Activated CD4-positive, alpha-beta memory T cell treated with anti-CD3 and anti-CD28 coated beads for 36 hours (primary cell): ENCODE measurements around the gene PRKCQ. TPM values are rescaled to one million over a fixed set of nuclear protein-coding genes. Genes with fewer than 3 reads are reported as not detected.

ENCODE experiments used
- CTCF ChIA-PET: fragments of 350-600 bp; sonication (Branson Sonifier 250); formaldehyde crosslinking; loops from one replicate; lab custom pipeline; 2021; ENCODE audit warnings: antibody characterized with exemption, inconsistent platforms; lab: Charles Lee
- POLR2A ChIA-PET: fragments of 350-600 bp; sonication (Branson Sonifier 250); formaldehyde crosslinking; loops from one replicate; lab custom pipeline; 2021; ENCODE audit warnings: antibody characterized with exemption; lab: Charles Lee
- DNase-seq: peaks from one replicate; pipeline ENCODE4 v3.0.0-alpha.2; 2020
- H3K27ac Mint-ChIP-seq: one replicate; pipeline ENCODE4 v1.8.0; 2021; ENCODE audit warnings: mixed read lengths
- H3K27me3 Mint-ChIP-seq: one replicate; pipeline ENCODE4 v1.8.0; 2021; ENCODE audit warnings: mixed read lengths
- H3K36me3 Mint-ChIP-seq: one replicate; pipeline ENCODE4 v1.8.0; 2021; ENCODE audit warnings: mixed read lengths
- H3K4me1 Mint-ChIP-seq: one replicate; pipeline ENCODE4 v1.8.0; 2021; ENCODE audit warnings: low read depth, mixed read lengths
- H3K4me3 Mint-ChIP-seq: one replicate; pipeline ENCODE4 v1.8.0; 2021; ENCODE audit warnings: mild to moderate bottlenecking, mixed read lengths
- H3K9me3 Mint-ChIP-seq: one replicate; pipeline ENCODE4 v1.8.0; 2021; ENCODE audit warnings: mixed read lengths
- intact Hi-C: fragments of 100-400 bp; cut with micrococcal nuclease; formaldehyde crosslinking; loops from one replicate; pipeline ENCODE4 v1.15.1; 2023
- total RNA-seq, 2 experiments: library from RNA; stranded (reverse); gene quantifications; one replicate each; pipeline ENCODE4 v1.2.3, GENCODE V29; 2021

The PRKCQ gene
- total RNA-seq, 2 experiments from 2014 or later = 44.3 to 45.2 TPM

- peaks cover 45% of the 10 kb centered on the region for H3K36me3 Mint-ChIP-seq
- ChIA-PET CTCF (interaction anchor here (1.0 to 2.3 kb wide), 8 partner anchors 8 to 153 kb away, joined by 3 to 8 read pairs (median 4); partner anchors contain the start of gene PRKCQ), POLR2A (interaction anchor here (0.7 to 3.0 kb wide), 8 partner anchors 13 to 172 kb away, joined by 3 to 15 read pairs (median 7); no protein-coding TSS in a partner anchor)
- H3K4me1 Mint-ChIP-seq = peaks cover 20% of the 10 kb centered on the region
- intact Hi-C loops = loop anchor here (2.0 to 10.0 kb wide), 3 partner anchors 18 to 440 kb away; no protein-coding TSS in a partner anchor
- no peak overlapping the region for H3K4me3 Mint-ChIP-seq
- DNase-seq = no peak
- H3K9me3 Mint-ChIP-seq = no peaks in the 10 kb centered on the region
- H3K27me3 Mint-ChIP-seq = no peaks in the 10 kb centered on the region
- H3K27ac Mint-ChIP-seq = no peak overlapping the region
Observed at GRCh38 chr10:6494442-6494819, 85.6 kb downstream of the PRKCQ start.

GRCh38 chr10:6493521-6494441 is 86.3 kb downstream of the PRKCQ start:
- CTCF ChIA-PET = interaction anchor here (0.8 to 2.3 kb wide), 10 partner anchors 9 to 173 kb away, joined by 3 to 8 read pairs (median 4); partner anchors contain the start of gene PRKCQ
- H3K36me3 Mint-ChIP-seq = peaks cover 44% of the 10 kb centered on the region
- H3K27ac Mint-ChIP-seq = no peak overlapping the region
- no peak for DNase-seq
- POLR2A ChIA-PET = interaction anchor here (0.7 to 3.0 kb wide), 10 partner anchors 13 to 172 kb away, joined by 3 to 15 read pairs (median 6); partner anchors contain the start of gene PRKCQ
- intact Hi-C loops = loop anchor here (1.0 to 10.0 kb wide), 7 partner anchors 13 to 439 kb away; no protein-coding TSS in a partner anchor
- H3K9me3 Mint-ChIP-seq = no peaks in the 10 kb centered on the region
- no peak overlapping the region for H3K4me3 Mint-ChIP-seq
- H3K27me3 Mint-ChIP-seq = no peaks in the 10 kb centered on the region
- peaks cover 14% of the 10 kb centered on the region for H3K4me1 Mint-ChIP-seq

- Mint-ChIP-seq H3K27ac (no peak overlapping the region), H3K36me3 (peaks cover 39% of the 10 kb centered on the region), H3K9me3 (no peaks in the 10 kb centered on the region), H3K4me3 (peak overlapping the region; percentile 33), H3K27me3 (no peaks in the 10 kb centered on the region), H3K4me1 (peaks cover 6% of the 10 kb centered on the region)
- ChIA-PET POLR2A (interaction anchor here (1.0 to 3.0 kb wide), 3 partner anchors 19 to 70 kb away, joined by 3 to 15 read pairs (median 8); no protein-coding TSS in a partner anchor), CTCF (interaction anchor here (0.8 to 2.3 kb wide), 7 partner anchors 15 to 173 kb away, joined by 3 to 8 read pairs (median 6); partner anchors contain the start of gene PRKCQ)
- intact Hi-C loops = loop anchor here (1.0 to 10.0 kb wide), 5 partner anchors 14 to 438 kb away; no protein-coding TSS in a partner anchor
- DNase-seq = no peak
Observed at GRCh38 chr10:6492896-6493295, 87.2 kb downstream of the PRKCQ start.

- Mint-ChIP-seq H3K27me3 (no peaks in the 10 kb centered on the region), H3K4me3 (peak overlapping the region; percentile 70), H3K9me3 (no peaks in the 10 kb centered on the region), H3K36me3 (peaks cover 41% of the 10 kb centered on the region), H3K4me1 (peaks cover 5% of the 10 kb centered on the region), H3K27ac (no peak overlapping the region)
- ChIA-PET CTCF (interaction anchor here (0.7 kb wide), 2 partner anchors 71 to 177 kb away, joined by 3 read pairs; no protein-coding TSS in a partner anchor), POLR2A (interaction anchor here (1.2 kb wide), 1 partner anchor 19 kb away, joined by 3 read pairs; no protein-coding TSS in a partner anchor)
- DNase-seq = peak; percentile 47
- intact Hi-C loops = loop anchor here (2.0 to 10.0 kb wide), 2 partner anchors 15 to 437 kb away; no protein-coding TSS in a partner anchor
Observed at GRCh38 chr10:6491841-6492609, 88.1 kb downstream of the PRKCQ start.

- Mint-ChIP-seq H3K4me3 (no peak overlapping the region), H3K36me3 (peaks cover 55% of the 10 kb centered on the region), H3K9me3 (no peaks in the 10 kb centered on the region), H3K4me1 (peaks cover 12% of the 10 kb centered on the region), H3K27ac (no peak overlapping the region), H3K27me3 (no peaks in the 10 kb centered on the region)
- DNase-seq = no peak
- POLR2A ChIA-PET = no interaction called here
- intact Hi-C loops = loop anchor here (10.0 kb wide), 1 partner anchor 436 kb away; no protein-coding TSS in a partner anchor
- CTCF ChIA-PET = interaction anchor here (1.2 kb wide), 1 partner anchor 177 kb away, joined by 3 read pairs; no protein-coding TSS in a partner anchor
Observed at GRCh38 chr10:6490614-6491013, 89.5 kb downstream of the PRKCQ start.

- intact Hi-C loops = no loop called here
- POLR2A ChIA-PET = interaction anchor here (0.6 kb wide), 2 partner anchors 24 to 43 kb away, joined by 3 to 4 read pairs; no protein-coding TSS in a partner anchor
- no peaks in the 10 kb centered on the region for H3K27me3 Mint-ChIP-seq
- no peak overlapping the region for H3K27ac Mint-ChIP-seq
- peaks cover 80% of the 10 kb centered on the region for H3K36me3 Mint-ChIP-seq
- H3K4me3 Mint-ChIP-seq = no peak overlapping the region
- no peak for DNase-seq
- H3K4me1 Mint-ChIP-seq = peaks cover 37% of the 10 kb centered on the region
- no peaks in the 10 kb centered on the region for H3K9me3 Mint-ChIP-seq
- CTCF ChIA-PET = interaction anchor here (0.7 kb wide), 1 partner anchor 55 kb away, joined by 3 read pairs; no protein-coding TSS in a partner anchor
Observed at GRCh38 chr10:6487920-6488319, 92.2 kb downstream of the PRKCQ start.

- H3K9me3 Mint-ChIP-seq = no peaks in the 10 kb centered on the region
- CTCF ChIA-PET = interaction anchor here (1.4 kb wide), 1 partner anchor 80 kb away, joined by 4 read pairs; no protein-coding TSS in a partner anchor
- H3K4me3 Mint-ChIP-seq = no peak overlapping the region
- no peak for DNase-seq
- no peaks in the 10 kb centered on the region for H3K27me3 Mint-ChIP-seq
- H3K36me3 Mint-ChIP-seq = peaks cover 83% of the 10 kb centered on the region
- intact Hi-C loops = no loop called here
- peaks cover 45% of the 10 kb centered on the region for H3K4me1 Mint-ChIP-seq
- peak overlapping the region; percentile 69 for H3K27ac Mint-ChIP-seq
- POLR2A ChIA-PET = no interaction called here
Observed at GRCh38 chr10:6486309-6486708, 93.8 kb downstream of the PRKCQ start.

- no peak for DNase-seq
- Mint-ChIP-seq H3K36me3 (peaks cover 84% of the 10 kb centered on the region), H3K4me3 (no peak overlapping the region), H3K9me3 (no peaks in the 10 kb centered on the region), H3K27me3 (no peaks in the 10 kb centered on the region), H3K4me1 (peaks cover 55% of the 10 kb centered on the region), H3K27ac (peak overlapping the region; percentile 65)
- ChIA-PET CTCF (interaction anchor here (1.3 to 1.4 kb wide), 2 partner anchors 37 to 124 kb away, joined by 3 to 5 read pairs; no protein-coding TSS in a partner anchor), POLR2A (interaction anchor here (0.6 kb wide), 1 partner anchor 35 kb away, joined by 3 read pairs; no protein-coding TSS in a partner anchor)
- intact Hi-C loops = no loop called here
Observed at GRCh38 chr10:6482737-6483357, 97.2 kb downstream of the PRKCQ start.

- Mint-ChIP-seq H3K36me3 (peaks cover 62% of the 10 kb centered on the region), H3K4me1 (peaks cover 48% of the 10 kb centered on the region), H3K9me3 (no peaks in the 10 kb centered on the region), H3K27ac (no peak overlapping the region), H3K27me3 (no peaks in the 10 kb centered on the region), H3K4me3 (no peak overlapping the region)
- DNase-seq = no peak
- intact Hi-C loops = no loop called here
- ChIA-PET POLR2A (no interaction called here), CTCF (no interaction called here)
Observed at GRCh38 chr10:6478722-6479121, 101.4 kb downstream of the PRKCQ start.

- Mint-ChIP-seq H3K4me1 (peaks cover 47% of the 10 kb centered on the region), H3K27ac (no peak overlapping the region), H3K36me3 (peaks cover 49% of the 10 kb centered on the region), H3K27me3 (no peaks in the 10 kb centered on the region), H3K4me3 (no peak overlapping the region), H3K9me3 (no peaks in the 10 kb centered on the region)
- intact Hi-C loops = no loop called here
- POLR2A ChIA-PET = no interaction called here
- CTCF ChIA-PET = no interaction called here
- DNase-seq = no peak
Observed at GRCh38 chr10:6476989-6477388, 103.1 kb downstream of the PRKCQ start.
